Spleen (tissue), 7 donors: ENCODE data around the gene GLP1R.

ENCODE experiments used
- POLR2A ChIP-seq, 3 donors: fragments of 450-650 bp; IDR thresholded peaks; one replicate each; pipeline ENCODE4 v1.5.1; 2017; ENCODE audit warnings: antibody characterized with exemption in 3 of 3, mild to moderate bottlenecking in 1 of 3
- POLR2AphosphoS5 ChIP-seq, 3 donors: sonication (generic); formaldehyde crosslinking; IDR thresholded peaks; one replicate each; pipeline ENCODE4 v1.5.1; 2017; ENCODE audit warnings: antibody characterized with exemption in 3 of 3
- TF ChIP-seq, protein P1 (sequence below), 11 experiments: fragments of 200-600 bp in 7 of 11; fragments of 450-650 bp in 4 of 11; sonication (generic) in 4 of 11; IDR thresholded peaks in 8 of 11; conservative IDR thresholded peaks in 3 of 11; 1 replicate in 7 of 11; 2 replicates in 4 of 11; pipeline versions ENCODE4 v1.4.0 to v1.8.0; 2016 to 2021; ENCODE audit warnings: antibody characterized with exemption in 11 of 11, inconsistent platforms in 4 of 11, mild to moderate bottlenecking in 1 of 11
- donor health status: DM: no; HTN: no; CAD: no; lungs with moderate emphysema.
- donor health status: DM: no; HTN: no; CAD: no.
- donor health status: DM: no; HTN: no; CAD: no.

DNA sequence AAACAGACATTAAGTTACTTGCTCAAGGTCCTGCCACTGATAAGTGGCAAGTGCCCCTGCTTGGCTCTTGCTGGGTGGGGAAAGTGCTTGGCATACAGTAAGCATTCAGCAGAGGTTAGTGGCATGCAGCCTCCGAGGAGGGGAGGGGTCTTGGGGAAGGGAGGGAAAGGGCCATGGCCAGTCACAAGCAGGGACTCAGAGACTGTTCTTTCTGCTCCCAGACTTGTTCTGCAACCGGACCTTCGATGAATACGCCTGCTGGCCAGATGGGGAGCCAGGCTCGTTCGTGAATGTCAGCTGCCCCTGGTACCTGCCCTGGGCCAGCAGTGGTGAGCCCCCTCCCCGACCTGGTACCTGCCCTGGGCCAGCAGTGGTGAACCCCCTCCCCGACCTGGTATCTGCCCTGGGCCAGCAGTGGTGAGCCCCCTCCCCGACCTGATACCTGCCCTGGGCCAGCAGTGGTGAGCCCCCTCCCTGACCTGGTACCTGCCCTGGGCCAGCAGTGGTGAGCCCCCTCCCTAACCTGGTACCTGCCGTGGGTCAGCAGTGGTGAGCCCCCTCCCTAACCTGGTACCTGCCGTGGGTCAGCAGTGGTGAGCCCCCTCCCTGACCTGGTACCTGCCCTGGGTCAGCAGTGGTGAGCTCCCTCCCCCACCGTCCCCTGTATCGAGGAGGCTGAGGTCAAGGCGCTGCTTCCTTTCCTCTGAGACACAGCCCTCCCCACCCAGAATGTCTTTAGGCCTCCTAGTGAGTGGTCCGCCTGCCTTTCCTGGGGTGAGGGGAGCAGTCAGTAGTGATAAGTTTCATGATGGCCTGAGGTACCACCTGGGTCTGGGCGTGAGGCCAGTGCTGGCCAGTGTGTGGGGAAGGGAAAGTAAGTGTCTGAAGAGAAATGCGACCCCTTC lies 8.9 kb downstream of the GLP1R start:
- TF ChIP-seq, protein P1, sequence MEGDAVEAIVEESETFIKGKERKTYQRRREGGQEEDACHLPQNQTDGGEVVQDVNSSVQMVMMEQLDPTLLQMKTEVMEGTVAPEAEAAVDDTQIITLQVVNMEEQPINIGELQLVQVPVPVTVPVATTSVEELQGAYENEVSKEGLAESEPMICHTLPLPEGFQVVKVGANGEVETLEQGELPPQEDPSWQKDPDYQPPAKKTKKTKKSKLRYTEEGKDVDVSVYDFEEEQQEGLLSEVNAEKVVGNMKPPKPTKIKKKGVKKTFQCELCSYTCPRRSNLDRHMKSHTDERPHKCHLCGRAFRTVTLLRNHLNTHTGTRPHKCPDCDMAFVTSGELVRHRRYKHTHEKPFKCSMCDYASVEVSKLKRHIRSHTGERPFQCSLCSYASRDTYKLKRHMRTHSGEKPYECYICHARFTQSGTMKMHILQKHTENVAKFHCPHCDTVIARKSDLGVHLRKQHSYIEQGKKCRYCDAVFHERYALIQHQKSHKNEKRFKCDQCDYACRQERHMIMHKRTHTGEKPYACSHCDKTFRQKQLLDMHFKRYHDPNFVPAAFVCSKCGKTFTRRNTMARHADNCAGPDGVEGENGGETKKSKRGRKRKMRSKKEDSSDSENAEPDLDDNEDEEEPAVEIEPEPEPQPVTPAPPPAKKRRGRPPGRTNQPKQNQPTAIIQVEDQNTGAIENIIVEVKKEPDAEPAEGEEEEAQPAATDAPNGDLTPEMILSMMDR (IDR thresholded peaks at IDR 0.05 in 8 of 11, conservative IDR thresholded peaks at IDR 0.05 in 3 of 11) = no peak
- TF ChIP-seq POLR2A (IDR thresholded peaks at IDR 0.05) = no peak
- no peak for TF ChIP-seq POLR2AphosphoS5 (IDR thresholded peaks at IDR 0.05)
